ENCODE measurements around the gene AGGF1. TPM values are rescaled to one million over a fixed set of nuclear protein-coding genes. Genes with fewer than 3 reads are reported as not detected.

The AGGF1 gene
- total RNA-seq, 1 donor from 2014 or later, result 35.1 TPM

DNA sequence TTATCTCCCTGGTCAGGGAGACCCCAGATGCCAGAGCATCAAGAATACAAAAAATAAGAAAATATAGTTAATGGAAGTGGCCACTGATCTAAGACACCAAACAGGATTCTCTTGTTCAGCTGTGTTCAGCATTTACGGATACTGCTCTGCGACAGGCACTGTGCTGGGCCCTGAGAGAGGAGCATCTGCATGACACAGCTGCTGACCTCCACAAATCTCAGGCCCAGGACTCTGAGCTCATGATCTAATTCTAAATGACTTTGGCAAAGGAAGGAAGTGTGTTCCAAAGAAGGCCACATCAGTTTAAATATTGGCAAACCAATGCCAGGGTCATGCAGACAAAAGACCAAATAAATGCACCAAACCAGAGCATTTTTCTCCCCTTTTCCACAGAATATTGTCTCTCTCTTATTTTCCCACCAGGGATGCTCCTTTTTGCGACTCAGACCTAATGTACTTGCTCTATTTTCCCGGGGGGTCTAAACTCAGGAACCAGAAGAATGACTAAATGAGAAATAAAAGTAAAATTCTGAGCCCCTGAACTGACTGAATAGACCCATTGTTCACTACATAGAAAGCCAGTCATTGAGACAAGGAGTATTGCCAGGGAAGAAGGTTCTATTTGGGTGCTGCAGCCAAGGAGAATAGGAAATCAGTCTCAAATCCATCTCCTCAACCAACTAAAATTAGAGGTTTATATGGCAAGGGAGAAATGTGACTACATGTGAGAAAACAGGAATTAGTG is 1.4 kb upstream of the AGGF1 start:
- Histone ChIP-seq H3K4me2 (no peak overlapping the region), H3K9ac (no peak overlapping the region), H2AFZ (replicated peaks) (no peak overlapping the region), H3K27me3 (peaks cover 7% of the 10 kb centered on the region), H3K27ac (no peak overlapping the region), H3K36me3 (no peaks in the 10 kb centered on the region), H3F3A (ENCODE audit: low read depth) (peaks cover 16% of the 10 kb centered on the region), H4K20me1 (ENCODE audit: low read depth) (no peaks in the 10 kb centered on the region), H3K4me1 (peaks cover 7% of the 10 kb centered on the region), H3K79me2 (ENCODE audit: low read depth) (peaks cover 14% of the 10 kb centered on the region), H3K9me3 (ENCODE audit: low read depth) (peaks cover 10% of the 10 kb centered on the region), H3K4me3 (no peak overlapping the region)
- Mint-ChIP-seq H3K27ac (no peak overlapping the region), H3K4me3 (peak overlapping the region; percentile 14), H3K27me3 (ENCODE audit: insufficient read depth, low read depth) (peaks cover 2% of the 10 kb centered on the region), H3K36me3 (no peaks in the 10 kb centered on the region), H3K9me3 (peaks cover 20% of the 10 kb centered on the region), H3K4me1 (peaks cover 12% of the 10 kb centered on the region)
- no peak for DNase-seq (ENCODE audit: low spot score)
- TF ChIP-seq, protein P1, sequence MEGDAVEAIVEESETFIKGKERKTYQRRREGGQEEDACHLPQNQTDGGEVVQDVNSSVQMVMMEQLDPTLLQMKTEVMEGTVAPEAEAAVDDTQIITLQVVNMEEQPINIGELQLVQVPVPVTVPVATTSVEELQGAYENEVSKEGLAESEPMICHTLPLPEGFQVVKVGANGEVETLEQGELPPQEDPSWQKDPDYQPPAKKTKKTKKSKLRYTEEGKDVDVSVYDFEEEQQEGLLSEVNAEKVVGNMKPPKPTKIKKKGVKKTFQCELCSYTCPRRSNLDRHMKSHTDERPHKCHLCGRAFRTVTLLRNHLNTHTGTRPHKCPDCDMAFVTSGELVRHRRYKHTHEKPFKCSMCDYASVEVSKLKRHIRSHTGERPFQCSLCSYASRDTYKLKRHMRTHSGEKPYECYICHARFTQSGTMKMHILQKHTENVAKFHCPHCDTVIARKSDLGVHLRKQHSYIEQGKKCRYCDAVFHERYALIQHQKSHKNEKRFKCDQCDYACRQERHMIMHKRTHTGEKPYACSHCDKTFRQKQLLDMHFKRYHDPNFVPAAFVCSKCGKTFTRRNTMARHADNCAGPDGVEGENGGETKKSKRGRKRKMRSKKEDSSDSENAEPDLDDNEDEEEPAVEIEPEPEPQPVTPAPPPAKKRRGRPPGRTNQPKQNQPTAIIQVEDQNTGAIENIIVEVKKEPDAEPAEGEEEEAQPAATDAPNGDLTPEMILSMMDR (IDR thresholded peaks at IDR 0.05), result no peak
- TF ChIP-seq EZH2phosphoT487 (IDR thresholded peaks at IDR 0.05), result no peak
- no peak for TF ChIP-seq EZH2 (IDR thresholded peaks at IDR 0.05)

DNA sequence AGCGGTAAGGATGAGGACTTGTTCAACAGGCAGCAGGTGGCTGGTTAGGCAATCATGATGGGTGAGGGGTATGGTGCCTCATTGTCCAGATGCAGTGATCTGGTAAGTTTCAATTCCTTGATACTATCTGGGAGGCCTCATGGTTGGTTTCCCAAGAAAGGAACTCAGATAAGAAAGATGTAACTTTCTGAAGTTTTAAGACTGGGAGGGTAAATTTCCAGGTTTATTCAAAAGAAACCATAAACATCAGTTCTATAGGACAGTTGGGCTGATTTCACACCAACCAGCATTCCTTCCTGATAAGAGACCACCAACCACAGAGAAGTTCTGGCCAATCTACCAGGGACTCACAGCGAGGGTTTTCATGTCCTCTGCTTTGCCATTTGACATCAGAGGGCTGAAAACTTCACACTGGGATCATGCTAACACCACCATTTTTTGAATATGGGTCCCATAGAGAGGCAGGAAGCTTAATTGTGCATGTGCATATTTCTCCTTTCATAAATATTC is 773 bp upstream of the AGGF1 start:
- no peak overlapping the region for H3K9ac ChIP-seq

DNA sequence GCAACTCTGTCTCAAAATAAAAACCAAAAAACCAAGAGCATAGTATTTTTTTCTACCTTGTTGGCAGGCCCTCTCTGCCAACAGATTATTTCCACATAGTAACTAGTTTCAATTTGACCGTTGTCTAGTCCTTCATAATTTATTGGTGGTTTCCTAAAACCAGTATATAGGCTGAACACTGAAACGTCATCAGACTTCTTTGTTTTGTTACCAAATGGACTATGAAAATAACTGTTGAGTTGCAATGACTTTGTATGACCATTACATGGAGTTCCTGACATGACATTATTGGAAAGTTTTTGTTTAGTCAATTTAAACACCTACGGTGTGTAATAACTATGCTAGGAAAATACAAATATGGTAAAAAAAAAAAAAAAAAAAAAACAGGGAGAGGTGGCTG is 1.7 kb downstream of the AGGF1 start:
- peaks cover 2% of the 10 kb centered on the region for H3K27me3 Mint-ChIP-seq (ENCODE audit: insufficient read depth, low read depth)
- no peaks in the 10 kb centered on the region for H3K36me3 Mint-ChIP-seq
- H3K4me2 ChIP-seq, result peak overlapping the region; percentile 82
- peaks cover 7% of the 10 kb centered on the region for H3K4me1 ChIP-seq
- H3K9ac ChIP-seq, result no peak overlapping the region
- H3K9me3 ChIP-seq (ENCODE audit: low read depth), result peaks cover 10% of the 10 kb centered on the region
- no peaks in the 10 kb centered on the region for H4K20me1 ChIP-seq (ENCODE audit: low read depth)
- TF ChIP-seq EZH2phosphoT487 (IDR thresholded peaks at IDR 0.05) (no peak), EZH2 (IDR thresholded peaks at IDR 0.05) (no peak)
- TF ChIP-seq, protein P1 (IDR thresholded peaks at IDR 0.05), result no peak
- H3K4me3 ChIP-seq, result no peak overlapping the region
- H3K36me3 ChIP-seq, result peaks cover 12% of the 10 kb centered on the region
- H3K4me1 Mint-ChIP-seq, result peaks cover 12% of the 10 kb centered on the region
- no peak overlapping the region for H2AFZ ChIP-seq (replicated peaks)
- peak overlapping the region; percentile 88 for H3K4me3 Mint-ChIP-seq
- H3F3A ChIP-seq (ENCODE audit: low read depth), result peaks cover 16% of the 10 kb centered on the region
- DNase-seq (ENCODE audit: low spot score), result no peak
- H3K9me3 Mint-ChIP-seq, result peaks cover 20% of the 10 kb centered on the region
- H3K27ac Mint-ChIP-seq, result no peak overlapping the region
- peaks cover 3% of the 10 kb centered on the region for H3K27me3 ChIP-seq
- H3K79me2 ChIP-seq (ENCODE audit: low read depth), result peaks cover 14% of the 10 kb centered on the region
- H3K27ac ChIP-seq, result no peak overlapping the region

More for the DNA sequence above, 773 bp upstream of the AGGF1 start:
- Histone ChIP-seq H3K9me3 (ENCODE audit: low read depth) (peaks cover 10% of the 10 kb centered on the region), H3K4me2 (no peak overlapping the region), H3K27ac (no peak overlapping the region), H3K4me1 (peaks cover 7% of the 10 kb centered on the region), H3K4me3 (peak overlapping the region; percentile 61), H2AFZ (replicated peaks) (peak overlapping the region; percentile 75), H3K79me2 (ENCODE audit: low read depth) (peaks cover 14% of the 10 kb centered on the region), H4K20me1 (ENCODE audit: low read depth) (no peaks in the 10 kb centered on the region), H3F3A (ENCODE audit: low read depth) (peaks cover 16% of the 10 kb centered on the region), H3K36me3 (no peaks in the 10 kb centered on the region), H3K27me3 (peaks cover 7% of the 10 kb centered on the region)
- peaks cover 12% of the 10 kb centered on the region for H3K4me1 Mint-ChIP-seq
- no peaks in the 10 kb centered on the region for H3K36me3 Mint-ChIP-seq
- no peak for DNase-seq (ENCODE audit: low spot score)
- H3K27me3 Mint-ChIP-seq (ENCODE audit: insufficient read depth, low read depth), result peaks cover 2% of the 10 kb centered on the region
- H3K27ac Mint-ChIP-seq, result no peak overlapping the region
- H3K4me3 Mint-ChIP-seq, result peak overlapping the region; percentile 88
- TF ChIP-seq, protein P1 (IDR thresholded peaks at IDR 0.05), result no peak
- TF ChIP-seq EZH2 (IDR thresholded peaks at IDR 0.05) (no peak), EZH2phosphoT487 (IDR thresholded peaks at IDR 0.05) (no peak)
- peaks cover 20% of the 10 kb centered on the region for H3K9me3 Mint-ChIP-seq
